Superior temporal gyrus (tissue), 1 donor: ENCODE measurements around the gene TMCO1.
"Not testable (repeated sequence)": the region's sequence is repeated elsewhere in the genome, so short reads cannot be mapped to it uniquely, and the experiment has no call there.

Source experiments
- DNase-seq: peaks from one replicate; pipeline ENCODE4 v3.0.0-alpha.2; 2016; ENCODE audit errors: extremely low spot score

Gene TMCO1

DNA sequence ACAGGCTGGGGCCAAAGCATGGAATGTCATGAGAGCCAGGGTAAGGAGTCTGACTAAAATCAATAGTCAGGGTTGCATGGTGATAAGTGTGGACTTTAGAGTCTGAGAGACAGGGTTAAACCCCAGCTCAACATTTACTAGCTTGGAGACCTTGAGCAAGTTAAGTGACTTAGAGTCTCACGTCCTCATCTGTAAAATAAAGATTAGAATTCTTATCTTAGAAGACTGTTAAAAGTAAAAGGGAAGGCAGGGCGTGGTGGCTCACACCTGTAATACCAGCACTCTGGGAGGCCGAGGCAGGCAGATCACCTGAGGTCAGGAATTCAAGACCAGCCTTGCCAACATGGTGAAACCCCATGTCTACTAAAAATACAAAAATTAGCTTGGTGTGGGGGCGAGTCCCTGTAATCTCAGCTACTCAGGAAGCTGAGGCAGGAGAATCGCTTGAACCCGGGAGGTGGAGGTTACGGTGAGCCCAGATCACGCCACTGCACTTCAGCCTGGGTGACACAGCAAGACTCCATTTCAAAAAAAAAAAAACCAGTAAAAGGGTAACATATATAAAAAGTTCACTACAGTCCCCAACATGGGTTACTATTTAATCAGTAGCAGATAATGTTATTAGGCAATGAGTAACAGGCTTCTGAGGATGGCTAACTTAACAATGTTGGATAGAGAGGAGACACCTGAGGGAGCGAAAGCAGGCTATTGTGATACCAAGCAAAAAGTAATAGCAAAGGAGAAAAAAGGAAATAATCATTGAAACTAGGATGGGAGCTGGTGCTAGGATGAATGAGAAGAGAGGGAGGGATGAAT lies 20.8 kb downstream of the TMCO1 start:
- no peak for DNase-seq

DNA sequence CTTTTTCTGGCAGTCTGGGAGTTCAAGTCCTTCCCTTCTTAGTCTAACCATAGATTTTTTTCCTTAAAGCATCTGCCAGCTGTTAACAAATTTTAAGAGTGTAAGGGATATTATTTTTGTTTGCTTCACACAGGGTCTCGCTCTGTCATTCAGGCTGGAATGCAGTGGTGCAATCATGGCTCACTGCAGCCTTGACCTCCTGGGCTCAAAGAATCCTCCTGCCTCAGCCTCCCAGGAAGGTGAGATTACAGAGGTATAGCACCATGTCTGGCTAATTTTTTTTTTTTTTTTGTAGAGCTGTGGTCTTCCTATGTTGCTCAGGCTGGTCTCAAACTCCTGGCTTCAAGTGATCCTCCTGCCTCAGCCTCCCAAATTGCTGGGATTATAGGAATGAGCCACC lies 23.8 kb downstream of the TMCO1 start:
- DNase-seq: not testable (repeated sequence)

DNA sequence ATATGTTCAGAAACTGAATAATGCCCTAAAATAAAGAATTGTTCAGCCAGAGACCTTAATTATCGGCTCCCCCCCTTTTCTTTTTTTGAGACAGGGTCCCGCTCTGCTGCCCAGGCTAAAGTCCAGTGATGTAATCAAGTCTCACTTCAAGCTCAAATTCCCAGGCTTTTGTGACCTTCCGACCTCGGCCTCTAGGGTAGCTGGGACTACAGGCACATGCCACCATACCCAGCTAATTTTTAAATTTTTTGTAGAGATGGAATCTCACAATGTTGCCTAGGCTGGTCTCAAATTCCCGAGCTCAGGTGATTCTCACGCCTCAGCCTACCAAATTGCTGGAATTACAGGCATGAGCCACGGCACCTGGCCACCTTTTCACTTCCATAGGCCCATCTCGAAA lies 26.5 kb downstream of the TMCO1 start:
- DNase-seq: no peak

DNA sequence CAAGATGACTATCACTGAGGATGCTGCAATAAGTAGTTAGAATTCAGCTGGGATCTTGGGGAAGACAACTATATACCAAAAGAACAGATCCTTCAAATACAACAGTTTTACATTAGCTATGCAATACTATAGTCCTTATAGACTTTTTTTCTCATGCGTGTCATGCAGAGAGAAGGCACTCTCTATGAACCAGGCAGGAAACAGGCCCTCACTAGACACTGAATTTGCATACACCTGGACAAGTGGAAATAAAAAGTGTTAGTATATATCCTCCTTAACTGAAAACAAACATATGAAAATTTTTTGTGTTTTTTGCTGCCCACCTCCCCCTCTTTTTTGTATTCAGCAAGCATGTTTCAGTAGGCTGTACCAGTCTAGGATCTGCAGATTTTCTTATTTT lies 29.9 kb downstream of the TMCO1 start:
- no peak for DNase-seq

DNA sequence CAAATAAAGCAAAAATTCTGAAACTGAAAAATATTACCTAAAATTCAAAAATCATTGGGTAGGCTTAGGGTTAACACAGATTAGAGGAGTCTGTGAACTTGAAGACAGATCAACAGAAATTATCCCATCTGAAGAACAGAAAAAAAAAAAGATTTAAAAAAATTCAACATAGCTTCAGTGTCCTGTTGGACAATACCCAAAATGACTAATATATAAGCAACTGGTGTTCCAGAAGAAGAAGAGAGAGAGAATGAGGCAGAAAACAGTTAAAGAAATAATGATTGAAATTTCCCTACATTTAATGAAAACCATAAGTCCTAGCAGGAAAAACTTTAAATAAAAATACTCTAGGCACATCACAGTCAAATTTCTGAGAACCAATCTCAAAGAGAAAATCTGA lies 31.5 kb downstream of the TMCO1 start:
- DNase-seq: no peak

DNA sequence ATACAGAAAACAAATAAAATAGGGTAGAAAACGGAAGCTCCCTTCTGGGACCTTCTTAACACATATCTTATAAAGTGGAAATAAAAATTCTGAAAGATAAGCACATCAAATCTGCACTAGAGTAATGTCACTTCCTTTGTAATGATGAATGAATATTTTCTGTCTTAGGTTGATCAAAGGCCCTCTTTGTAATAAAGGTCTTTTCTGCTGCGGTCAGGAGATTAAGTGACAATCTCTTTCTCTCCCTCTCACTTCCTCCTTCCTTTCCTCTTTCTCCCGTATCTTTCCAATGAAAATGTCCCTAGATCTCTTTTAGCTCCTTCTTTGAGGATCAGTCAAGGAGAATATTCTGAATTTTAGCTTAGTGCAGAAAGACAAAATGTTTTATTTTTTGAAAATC lies 33.8 kb downstream of the TMCO1 start:
- DNase-seq: no peak

DNA sequence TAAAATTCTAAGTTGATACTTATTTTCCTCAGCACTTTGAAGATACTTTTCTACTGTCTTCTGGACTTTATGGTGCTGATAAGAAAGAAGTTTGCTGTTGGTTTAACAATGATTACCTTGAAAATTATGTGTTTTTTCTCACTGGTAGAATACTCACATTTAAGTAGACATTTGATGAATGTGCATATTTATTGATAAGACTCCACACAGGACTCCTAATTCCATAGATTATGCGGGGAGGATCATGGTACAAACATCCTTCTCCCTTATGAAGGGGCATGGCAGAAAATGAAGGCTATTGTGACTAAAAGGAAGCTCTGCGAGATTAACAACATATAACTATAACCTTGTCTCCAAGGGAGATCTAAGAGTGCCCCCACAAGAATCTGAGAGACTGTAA lies 41.8 kb downstream of the TMCO1 start:
- no peak for DNase-seq

DNA sequence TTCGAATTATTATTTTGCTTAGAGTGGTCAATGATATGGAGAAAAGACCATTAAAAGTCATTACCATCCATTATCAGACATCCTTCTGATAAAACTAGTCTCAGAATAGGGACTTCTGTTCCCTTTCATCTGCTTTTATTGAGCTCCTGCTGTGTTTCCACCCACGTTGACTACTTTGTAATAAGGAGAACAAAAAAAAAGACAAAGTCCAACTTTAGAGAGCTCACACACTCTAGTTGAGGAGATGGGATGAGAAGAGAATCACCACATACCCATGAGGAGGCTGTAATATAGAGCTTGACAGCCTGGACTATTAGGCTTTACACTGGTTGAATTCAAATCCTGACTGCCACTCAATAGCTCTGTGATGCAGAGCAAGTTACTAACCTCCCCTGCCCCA lies 42.5 kb downstream of the TMCO1 start:
- DNase-seq: no peak

DNA sequence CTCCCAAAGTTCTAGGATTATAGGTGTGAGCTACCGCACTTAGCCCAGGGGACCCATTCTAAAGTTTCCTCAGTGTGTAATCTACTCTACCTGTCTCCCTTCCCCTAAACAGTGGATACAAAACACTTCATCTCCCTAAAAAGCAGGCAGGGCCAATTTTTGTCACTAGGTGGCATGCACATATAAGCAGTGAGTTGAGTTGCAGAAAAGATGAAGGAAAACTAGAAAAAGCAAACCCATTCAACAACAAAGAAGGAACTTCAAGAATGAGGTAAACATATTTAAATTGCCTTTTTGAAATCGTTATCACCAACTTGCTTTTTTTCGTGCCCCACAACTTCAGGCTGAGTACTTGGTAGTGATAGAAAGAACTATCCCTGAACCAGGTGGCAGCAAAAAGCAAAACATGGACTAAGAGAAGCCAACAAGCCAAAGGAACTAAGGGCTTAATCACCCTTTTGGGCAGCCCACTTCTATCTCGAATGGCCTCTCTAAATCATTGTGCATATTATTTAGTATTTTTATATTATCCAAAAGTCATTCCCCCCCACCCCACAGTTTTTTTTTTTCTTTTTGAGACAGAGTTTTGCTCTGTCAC lies 50.7 kb downstream of the TMCO1 start:
- DNase-seq: peak; percentile 82

DNA sequence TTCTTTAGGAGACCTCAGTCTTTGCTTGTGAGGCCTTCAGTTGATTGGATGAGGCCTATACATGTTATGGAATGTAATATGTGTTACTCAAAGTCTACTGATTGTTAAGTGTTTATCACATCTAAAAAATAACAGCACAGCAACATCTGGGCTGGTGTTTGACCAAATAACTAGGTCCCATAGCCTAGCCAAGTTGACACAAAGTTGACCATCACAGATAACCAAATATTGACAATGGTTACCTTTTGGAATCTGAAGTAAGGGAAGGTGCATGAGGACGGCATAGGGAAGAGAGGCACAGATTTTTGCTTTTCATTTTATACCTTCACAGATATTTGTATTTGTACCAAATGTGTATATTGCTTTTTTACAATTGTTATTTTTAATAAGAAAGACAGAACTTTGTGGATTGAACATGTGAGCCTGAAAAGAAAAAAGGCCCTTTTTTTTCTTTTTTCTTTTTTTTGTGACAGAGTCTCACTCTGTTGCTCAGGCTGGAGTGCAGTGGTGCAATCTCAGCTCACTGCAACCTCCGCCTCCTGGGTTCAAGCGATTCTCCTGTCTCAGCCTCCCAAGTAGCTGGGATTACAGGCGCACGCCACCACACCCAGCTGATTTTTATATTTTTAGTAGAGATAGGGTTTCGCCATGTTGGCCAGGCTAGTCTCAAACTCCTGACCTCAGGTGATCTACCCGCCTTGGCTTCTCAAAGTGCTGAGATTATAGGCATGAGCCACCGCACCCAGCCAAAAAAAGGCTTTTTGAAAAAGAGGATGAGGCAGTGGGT lies 52.2 kb downstream of the TMCO1 start:
- not testable (repeated sequence) for DNase-seq

DNA sequence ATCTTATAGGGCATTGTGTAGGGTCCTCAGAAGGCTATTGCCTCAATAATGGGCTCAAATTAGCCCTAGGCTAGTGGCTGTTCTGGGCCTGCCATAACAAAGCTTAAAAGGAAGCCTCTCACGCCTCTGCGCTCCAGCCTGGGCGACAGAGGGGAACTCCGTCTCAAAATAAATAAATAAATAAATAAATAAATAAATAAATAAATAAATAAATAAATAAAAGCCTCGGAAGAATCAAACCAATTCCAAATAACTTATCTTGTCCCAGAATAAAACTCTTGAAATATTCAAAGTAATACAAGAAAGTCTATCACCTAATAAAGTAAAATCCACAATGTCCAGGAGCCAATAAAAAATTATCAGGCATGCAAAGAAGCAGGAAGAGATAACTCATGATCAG lies 55.9 kb downstream of the TMCO1 start:
- no peak for DNase-seq

DNA sequence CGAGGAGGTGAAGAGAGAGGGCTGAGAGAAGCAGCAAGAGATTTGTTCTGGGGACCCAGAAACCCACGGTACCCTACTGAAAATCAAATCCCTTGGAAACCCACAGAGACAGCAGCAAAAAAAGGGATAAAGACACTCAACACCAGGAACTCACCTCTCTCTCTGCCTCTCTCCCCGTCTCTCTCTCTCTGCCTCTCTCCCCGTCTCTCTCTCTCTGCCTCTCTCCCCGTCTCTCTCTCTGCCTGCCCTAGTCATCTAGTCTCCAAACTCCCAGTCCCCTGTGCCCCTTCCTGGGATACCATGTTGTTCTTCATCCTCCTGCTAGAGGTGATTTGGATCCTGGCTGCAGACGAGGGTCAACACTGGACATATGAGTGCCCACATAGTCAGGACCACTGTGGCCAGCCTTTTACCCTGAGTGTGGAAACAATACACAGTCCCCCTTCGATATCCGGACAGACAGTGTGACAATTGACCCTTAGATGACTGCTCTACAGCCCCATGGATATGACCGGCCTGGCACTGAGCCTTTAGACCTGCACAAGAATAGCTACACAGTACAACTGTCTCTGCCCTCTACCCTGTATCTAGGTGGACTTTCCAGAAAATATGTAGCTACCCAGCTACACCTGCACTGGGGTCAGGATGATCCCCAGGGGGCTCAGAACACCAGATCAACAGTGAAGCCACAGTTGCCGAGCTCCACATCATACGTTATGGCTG lies 60.5 kb downstream of the TMCO1 start:
- no peak for DNase-seq

DNA sequence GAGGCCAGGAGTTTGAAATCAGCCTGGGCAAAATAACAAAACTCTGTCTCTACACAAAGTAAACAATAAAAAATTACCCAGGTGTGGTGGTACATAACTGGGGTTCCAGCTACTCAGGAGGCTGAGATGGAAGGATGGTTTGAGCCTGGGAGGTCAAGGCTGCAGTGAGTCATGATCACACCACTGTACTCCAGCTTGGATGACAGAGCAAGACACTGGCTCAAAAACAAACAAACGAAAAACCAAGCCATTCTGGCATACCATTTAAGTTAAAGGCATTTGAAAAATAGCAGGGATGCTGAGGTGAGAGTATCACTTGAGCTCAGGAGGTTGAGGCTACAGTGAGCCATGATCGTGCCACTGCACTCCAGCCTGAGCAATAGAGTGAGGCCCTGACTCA lies 65.0 kb downstream of the TMCO1 start:
- no peak for DNase-seq

DNA sequence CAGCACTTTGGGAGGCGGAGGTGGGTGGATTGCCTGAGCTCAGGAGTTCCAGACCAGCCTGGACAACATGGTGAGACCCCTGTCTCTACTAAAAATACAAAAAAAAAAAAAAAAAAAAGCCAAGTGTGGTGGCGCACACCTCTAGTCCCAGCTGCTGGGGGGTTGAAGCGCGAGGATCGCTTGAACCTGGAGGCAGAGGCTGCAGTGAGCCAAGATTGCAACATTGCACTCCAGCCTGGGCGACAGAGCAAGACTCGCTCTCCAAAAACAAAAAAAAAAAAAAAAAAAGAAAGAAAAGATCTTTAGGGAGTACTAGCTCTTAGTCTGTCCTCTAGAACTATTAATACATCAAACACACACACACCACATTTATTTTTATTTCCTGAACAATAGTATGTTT lies 66.7 kb downstream of the TMCO1 start:
- not testable (repeated sequence) for DNase-seq

DNA sequence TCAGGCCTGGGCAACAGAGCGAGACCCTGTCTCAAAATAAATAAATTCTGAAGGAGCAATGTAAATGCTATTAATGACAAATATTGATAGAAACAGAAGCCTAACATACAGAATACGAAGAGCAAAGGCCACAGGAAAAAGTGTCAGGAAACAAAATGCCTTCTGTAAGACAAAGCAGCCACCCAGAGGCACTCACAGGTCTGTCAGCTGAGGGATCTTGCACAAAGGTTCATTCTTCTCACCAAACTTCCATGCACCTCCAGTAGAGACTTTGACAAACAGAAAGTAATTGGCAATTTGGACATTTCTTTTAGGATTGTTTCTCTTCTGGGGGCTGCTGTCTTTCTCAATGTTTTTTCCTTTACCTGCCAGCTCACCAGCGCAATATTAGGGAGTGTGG lies 69.1 kb downstream of the TMCO1 start:
- DNase-seq: no peak

DNA sequence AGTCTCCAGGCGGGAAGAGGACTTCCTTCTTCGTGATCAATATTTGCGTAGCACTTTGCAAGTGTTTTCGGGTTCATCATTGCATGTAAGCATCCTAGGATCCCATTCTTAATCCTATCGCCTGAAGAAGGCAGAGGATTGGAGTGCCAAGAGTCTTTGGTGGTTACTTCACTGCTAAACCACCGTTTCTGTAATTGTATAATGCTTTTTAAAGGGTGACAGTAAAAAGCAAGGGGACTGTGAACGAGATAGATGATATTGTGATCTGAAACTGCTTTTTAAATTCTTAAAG lies 70.0 kb downstream of the TMCO1 start:
- DNase-seq: no peak

DNA sequence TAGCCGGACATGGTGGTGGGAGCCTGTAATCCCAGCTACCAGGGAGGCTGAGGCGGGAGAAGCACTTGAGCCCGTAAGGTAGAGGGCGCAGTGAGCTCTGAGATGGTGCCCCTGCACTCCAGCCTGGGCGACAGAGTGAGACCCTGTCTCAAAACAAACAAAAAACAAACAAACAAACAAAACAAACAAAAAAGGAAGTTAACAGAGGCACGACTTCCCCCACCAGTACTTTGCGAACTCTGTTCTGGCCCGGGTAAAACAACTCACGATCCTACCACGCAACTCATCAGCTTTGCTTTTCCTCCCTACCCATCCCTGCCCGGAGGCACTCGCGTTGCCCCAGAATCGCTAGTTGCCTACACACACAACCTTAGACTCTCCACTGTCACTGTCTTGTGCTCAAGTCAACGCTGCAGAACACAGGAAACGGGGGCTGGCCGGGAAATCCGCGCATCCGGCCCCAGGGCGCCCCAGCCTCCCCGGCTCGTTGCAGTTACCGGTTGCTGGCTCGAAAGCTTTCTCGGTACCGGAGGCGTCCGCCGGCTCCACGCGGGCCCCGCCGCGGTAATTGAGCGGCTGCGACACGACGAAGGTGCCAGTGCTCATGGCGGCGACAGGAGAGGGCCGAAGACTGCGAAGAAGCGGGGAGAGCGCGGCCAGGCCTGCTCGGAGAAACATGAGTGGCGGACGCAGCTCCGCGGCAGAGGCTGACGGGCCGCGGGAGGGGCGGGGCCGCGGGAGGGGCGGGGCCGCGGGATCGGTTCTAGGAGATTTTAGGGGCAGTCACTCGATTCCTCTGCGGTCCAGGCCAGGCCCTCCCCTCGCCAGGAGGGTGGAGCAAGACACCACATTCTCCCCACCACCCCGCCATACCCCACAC lies 70.5 kb downstream of the TMCO1 start, which contains the start of gene ALDH9A1:
Gene ALDH9A1 (minus strand): TSS at position 682 of the 880 bp plus-strand sequence. CDS start 4 bp downstream, at position 678.
- peak; percentile 79 for DNase-seq

DNA sequence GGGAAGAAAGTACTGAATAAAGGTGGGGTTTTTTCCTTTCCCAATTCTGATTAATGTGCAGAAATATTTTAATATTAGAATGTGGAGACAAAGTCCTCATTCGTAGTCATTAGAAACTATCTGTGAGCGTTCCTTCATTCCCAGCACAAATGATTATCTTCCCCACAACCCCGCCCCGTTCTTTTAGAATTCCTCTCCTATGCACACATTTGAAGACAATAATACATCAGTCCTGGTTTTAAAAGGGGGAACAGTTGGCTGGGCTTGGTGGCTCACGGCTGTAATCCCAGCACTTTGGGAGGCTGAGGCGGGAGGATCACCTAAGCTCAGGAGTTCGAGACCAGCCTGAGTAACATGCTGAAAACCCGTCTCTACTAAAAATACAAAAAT lies 71.2 kb downstream of the TMCO1 start:
- no peak for DNase-seq

DNA sequence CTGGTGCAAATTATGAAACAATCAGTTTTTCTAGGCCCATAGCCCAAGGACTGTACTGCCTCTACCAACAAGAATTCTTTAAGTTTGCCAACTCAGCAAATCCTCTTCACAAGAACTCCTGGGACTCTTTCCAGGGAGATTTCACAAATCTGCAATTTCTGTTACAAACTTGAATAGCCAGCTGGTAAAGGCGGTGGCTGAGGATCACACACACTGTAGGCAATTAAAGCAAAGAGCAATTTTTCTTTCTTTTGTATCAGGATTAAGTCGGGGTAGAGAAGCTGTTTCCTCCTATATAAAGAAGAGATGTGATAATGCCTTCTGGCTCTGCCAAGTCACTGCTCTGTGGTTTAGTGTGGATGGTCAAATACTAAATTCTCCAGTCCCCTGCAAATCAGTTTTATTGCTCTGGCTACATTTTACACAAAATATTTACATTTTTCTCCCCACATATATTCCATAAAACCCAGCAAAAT lies 72.0 kb downstream of the TMCO1 start:
- DNase-seq: peak; percentile 74

DNA sequence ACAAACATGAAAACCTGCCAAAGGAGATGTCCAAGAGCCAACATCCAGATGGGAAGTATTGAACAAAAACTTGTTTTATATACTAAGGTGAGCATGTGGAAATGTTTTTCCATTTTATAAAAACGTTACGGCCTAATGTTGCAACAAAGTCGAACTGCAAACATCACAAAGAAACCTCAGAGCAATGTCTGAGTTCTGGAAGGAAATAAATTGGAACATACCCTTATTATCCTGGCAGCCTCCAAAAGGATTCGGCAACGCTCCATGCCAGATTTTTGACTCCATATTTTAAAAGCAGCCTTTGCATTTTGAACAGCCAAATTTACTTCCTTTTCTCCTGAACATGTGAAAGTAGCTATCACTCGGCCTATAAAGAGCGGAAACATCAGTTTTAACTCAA lies 73.6 kb downstream of the TMCO1 start:
- DNase-seq: no peak

DNA sequence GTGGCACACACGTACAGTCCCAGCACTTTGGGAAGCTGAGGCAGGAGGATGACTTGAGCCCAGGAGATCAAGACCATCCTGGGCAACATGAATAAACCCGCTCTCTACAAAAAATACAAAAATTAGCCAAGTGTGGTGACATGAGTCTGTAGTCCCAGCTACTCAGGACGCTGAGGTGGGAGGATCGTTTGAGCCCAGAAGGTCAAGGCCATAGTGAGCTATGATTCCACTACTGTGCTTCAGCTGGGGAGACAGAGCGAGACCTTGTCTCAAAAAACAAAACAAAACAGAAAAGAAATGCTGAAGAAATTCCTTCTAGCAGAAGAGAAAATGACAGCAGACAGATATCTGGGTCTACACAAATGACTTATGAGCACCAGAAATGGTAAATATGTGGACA lies 80.6 kb downstream of the TMCO1 start:
- no peak for DNase-seq
